HG02678 (cell line): Measurements from ENCODE around the gene IZUMO1.
"Not testable (repeated sequence)": the region's sequence is repeated elsewhere in the genome, so short reads cannot be mapped to it uniquely, and the experiment has no call there.

ENCODE experiments used
- ATAC-seq: cut with Tn5 transposase; IDR thresholded peaks from one replicate; pipeline ENCODE4 v1.9.1; 2021; ENCODE audit warnings: mild to moderate bottlenecking, moderate library complexity; ENCODE audit not compliant: unreplicated experiment

The IZUMO1 gene

GRCh38 chr19:48746738-48747575, at the start of gene IZUMO1:
Gene IZUMO1 (minus strand): TSS chr19:48746909. CDS start chr19:48745859, 1,050 bp downstream.
- ATAC-seq: no peak

- ATAC-seq: no peak
Measured at GRCh38 chr19:48795685-48796070, 49.0 kb upstream of the IZUMO1 start.

GRCh38 chr19:48795055-48795684, 48.5 kb upstream of the IZUMO1 start:
- peak; percentile 84 for ATAC-seq

GRCh38 chr19:48794291-48794690, 47.6 kb upstream of the IZUMO1 start:
- ATAC-seq: no peak

GRCh38 chr19:48793271-48793670, 46.6 kb upstream of the IZUMO1 start:
- no peak for ATAC-seq

- ATAC-seq: not testable (repeated sequence)
Measured at GRCh38 chr19:48787331-48787730, 40.6 kb upstream of the IZUMO1 start.

GRCh38 chr19:48786422-48786821, 39.7 kb upstream of the IZUMO1 start:
- ATAC-seq: not testable (repeated sequence)

GRCh38 chr19:48784527-48784926, 37.8 kb upstream of the IZUMO1 start:
- no peak for ATAC-seq

GRCh38 chr19:48780631-48781391, 34.1 kb upstream of the IZUMO1 start:
- ATAC-seq: no peak

- no peak for ATAC-seq
Measured at GRCh38 chr19:48779636-48780035, 32.9 kb upstream of the IZUMO1 start.

- ATAC-seq: no peak
Measured at GRCh38 chr19:48777720-48778119, 31.0 kb upstream of the IZUMO1 start.

GRCh38 chr19:48777139-48777538, 30.4 kb upstream of the IZUMO1 start:
- ATAC-seq: no peak

- ATAC-seq: no peak
Measured at GRCh38 chr19:48772503-48772953, 25.8 kb upstream of the IZUMO1 start.

- no peak for ATAC-seq
Measured at GRCh38 chr19:48770734-48771472, 24.2 kb upstream of the IZUMO1 start.

- ATAC-seq: no peak
Measured at GRCh38 chr19:48770266-48770665, 23.6 kb upstream of the IZUMO1 start.

GRCh38 chr19:48768994-48769713, 22.4 kb upstream of the IZUMO1 start:
- no peak for ATAC-seq

GRCh38 chr19:48768171-48768753, 21.6 kb upstream of the IZUMO1 start:
- ATAC-seq: not testable (repeated sequence)

GRCh38 chr19:48765816-48766215, 19.1 kb upstream of the IZUMO1 start:
- ATAC-seq: not testable (repeated sequence)

- no peak for ATAC-seq
Measured at GRCh38 chr19:48760504-48761205, 13.9 kb upstream of the IZUMO1 start.
